Measurements from ENCODE around the gene DNALI1. TPM values are rescaled to one million over a fixed set of nuclear protein-coding genes. Genes with fewer than 3 reads are reported as not detected.

DNALI1 gene
- total and polyA plus RNA-seq, 2 experiments from 2014 or later, result 11.5 to 38.8 TPM

DNA sequence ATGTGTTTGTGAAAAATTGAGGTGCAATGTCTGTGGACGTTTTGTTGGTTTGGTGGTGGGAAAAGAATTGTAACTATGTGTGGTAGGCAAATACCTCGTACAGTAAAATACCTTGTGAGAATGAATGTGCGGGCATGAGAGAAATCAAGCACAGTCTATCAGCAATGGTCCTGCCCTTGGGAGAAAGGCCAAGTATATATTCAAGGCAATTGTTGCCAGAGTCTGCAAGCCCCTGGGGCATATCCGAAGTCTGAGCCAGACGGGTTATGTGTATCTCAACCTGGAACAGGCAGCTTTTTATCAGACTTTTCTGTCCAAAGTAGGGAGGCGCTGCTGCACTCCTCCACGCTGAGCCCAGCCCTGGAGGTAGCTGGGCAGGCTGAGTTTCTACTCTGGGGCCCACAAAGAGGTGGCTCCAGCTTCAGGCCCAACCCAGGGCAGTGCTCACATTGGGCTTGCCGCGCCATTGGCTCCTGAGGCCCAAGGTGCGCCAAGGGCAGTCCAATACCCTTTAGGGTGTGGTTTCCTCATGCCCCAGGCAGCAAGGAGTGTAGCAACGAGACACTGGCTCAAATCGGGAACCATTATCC, 48.4 kb downstream of the DNALI1 start:
- WGBS (ENCODE audit: low lambda C conversion rate, missing lambda C conversion rate), result 80% methylated on average over 12 of the region's 12 CpGs
- Histone ChIP-seq H3K79me2 (no peaks in the 10 kb centered on the region), H3K4me1 (ENCODE audit: insufficient read depth) (no peaks in the 10 kb centered on the region), H3K27me3 (peaks cover 36% of the 10 kb centered on the region), H3K36me3 (replicated peaks; ENCODE audit: insufficient read depth, low read depth) (no peaks in the 10 kb centered on the region), H3K27ac (no peak overlapping the region), H3K9me2 (replicated peaks; ENCODE audit: insufficient read depth) (no peaks in the 10 kb centered on the region), H4K20me1 (ENCODE audit: insufficient read depth, poor library complexity, severe bottlenecking) (no peaks in the 10 kb centered on the region), H2AFZ (no peak overlapping the region), H3K9me3 (ENCODE audit: low read depth) (no peaks in the 10 kb centered on the region), H3K4me2 (no peak overlapping the region), H3K4me3 (no peak overlapping the region)
- no peak for TF ChIP-seq EZH2phosphoT487 (IDR thresholded peaks at IDR 0.05; ENCODE audit: low read depth, severe bottlenecking, unreplicated experiment)
- TF ChIP-seq, protein P1, sequence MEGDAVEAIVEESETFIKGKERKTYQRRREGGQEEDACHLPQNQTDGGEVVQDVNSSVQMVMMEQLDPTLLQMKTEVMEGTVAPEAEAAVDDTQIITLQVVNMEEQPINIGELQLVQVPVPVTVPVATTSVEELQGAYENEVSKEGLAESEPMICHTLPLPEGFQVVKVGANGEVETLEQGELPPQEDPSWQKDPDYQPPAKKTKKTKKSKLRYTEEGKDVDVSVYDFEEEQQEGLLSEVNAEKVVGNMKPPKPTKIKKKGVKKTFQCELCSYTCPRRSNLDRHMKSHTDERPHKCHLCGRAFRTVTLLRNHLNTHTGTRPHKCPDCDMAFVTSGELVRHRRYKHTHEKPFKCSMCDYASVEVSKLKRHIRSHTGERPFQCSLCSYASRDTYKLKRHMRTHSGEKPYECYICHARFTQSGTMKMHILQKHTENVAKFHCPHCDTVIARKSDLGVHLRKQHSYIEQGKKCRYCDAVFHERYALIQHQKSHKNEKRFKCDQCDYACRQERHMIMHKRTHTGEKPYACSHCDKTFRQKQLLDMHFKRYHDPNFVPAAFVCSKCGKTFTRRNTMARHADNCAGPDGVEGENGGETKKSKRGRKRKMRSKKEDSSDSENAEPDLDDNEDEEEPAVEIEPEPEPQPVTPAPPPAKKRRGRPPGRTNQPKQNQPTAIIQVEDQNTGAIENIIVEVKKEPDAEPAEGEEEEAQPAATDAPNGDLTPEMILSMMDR (IDR thresholded peaks at IDR 0.05; ENCODE audit: poor library complexity), result no peak
- TF ChIP-seq EZH2 (IDR thresholded peaks at IDR 0.05; ENCODE audit: borderline replicate concordance), result no peak
- no peak for DNase-seq (ENCODE audit: low spot score)

DNA sequence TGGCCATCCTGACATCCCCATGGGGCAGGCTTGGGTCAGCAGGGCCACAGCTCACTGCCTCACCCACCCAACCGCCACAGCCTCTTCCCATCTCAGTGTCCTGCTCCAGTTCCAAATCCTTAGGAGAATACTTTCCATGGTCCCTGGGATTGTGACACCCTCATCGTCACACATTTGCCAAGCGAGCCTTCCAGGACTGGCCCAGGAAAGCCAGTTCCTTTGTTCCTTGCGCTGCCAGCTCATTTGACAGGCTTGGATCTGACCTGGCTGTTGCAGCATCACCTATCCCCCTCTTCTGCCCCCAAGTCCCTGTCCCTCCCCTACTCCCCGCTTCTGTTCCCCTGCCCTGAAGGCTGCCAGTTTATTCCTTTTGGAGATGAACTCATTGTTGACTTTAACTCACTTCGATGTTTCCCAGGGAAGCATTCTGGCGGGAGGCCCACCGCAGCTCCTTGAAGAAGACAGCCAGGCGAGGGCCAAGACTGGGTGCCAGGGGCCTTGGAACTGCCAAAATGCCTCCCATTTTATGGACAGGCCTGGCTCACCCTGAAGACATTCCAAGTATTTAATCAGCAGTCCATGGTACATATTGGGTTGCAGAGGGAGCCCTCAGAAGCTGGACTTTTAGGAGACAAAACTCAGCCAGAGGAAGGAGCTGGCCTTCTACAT, 49.2 kb downstream of the DNALI1 start:
- Histone ChIP-seq H3K9me3 (ENCODE audit: low read depth) (no peaks in the 10 kb centered on the region), H3K27me3 (peaks cover 36% of the 10 kb centered on the region), H3K36me3 (replicated peaks; ENCODE audit: insufficient read depth, low read depth) (no peaks in the 10 kb centered on the region), H3K4me3 (no peak overlapping the region), H3K4me1 (ENCODE audit: insufficient read depth) (no peaks in the 10 kb centered on the region), H3K27ac (no peak overlapping the region), H4K20me1 (ENCODE audit: insufficient read depth, poor library complexity, severe bottlenecking) (no peaks in the 10 kb centered on the region), H2AFZ (no peak overlapping the region), H3K9me2 (replicated peaks; ENCODE audit: insufficient read depth) (no peaks in the 10 kb centered on the region), H3K4me2 (no peak overlapping the region), H3K79me2 (no peaks in the 10 kb centered on the region)
- WGBS (ENCODE audit: low lambda C conversion rate, missing lambda C conversion rate), result 80% methylated on average over 9 of the region's 9 CpGs
- TF ChIP-seq EZH2phosphoT487 (IDR thresholded peaks at IDR 0.05; ENCODE audit: low read depth, severe bottlenecking, unreplicated experiment) (no peak), EZH2 (IDR thresholded peaks at IDR 0.05; ENCODE audit: borderline replicate concordance) (no peak)
- TF ChIP-seq, protein P1 (IDR thresholded peaks at IDR 0.05; ENCODE audit: poor library complexity), result no peak
- no peak for DNase-seq (ENCODE audit: low spot score)

DNA sequence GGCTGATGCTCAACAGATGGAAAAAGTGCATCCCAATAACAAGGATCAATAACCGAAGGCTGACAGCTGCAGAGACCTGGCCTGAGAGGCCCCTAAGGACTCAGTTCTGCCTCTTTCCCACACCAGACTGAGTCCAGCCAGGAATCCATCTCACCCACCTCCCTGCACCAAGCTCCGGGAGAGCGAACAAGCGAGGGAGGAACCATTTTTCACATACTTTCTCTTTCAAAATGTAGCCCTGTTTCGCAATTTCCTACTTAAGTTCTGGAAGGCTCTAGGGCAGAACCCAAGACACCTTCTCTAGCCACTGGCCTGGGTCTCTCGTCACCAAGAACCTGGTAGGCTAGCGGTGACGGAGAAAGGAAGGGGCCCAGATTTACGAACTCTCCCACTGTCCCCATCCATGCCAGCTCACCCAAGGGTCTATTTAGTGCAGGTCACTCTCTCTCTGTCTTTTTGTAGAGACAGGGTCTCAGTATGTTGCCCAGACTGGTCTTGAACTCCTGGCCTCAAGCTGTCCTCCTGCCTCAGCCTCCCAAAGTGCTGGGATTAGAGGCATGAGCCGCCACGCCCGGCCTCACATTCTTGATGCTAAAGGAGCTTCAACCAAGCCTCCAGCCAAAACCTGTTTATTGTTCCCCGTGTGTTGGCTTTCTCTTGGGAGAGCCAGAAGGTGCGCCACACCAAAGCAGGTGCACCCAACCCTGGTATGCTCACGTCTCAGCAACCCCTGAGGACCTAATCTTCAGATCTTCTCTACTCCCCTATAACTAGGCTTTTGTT, 49.9 kb downstream of the DNALI1 start:
- no peaks in the 10 kb centered on the region for H3K9me2 ChIP-seq (replicated peaks; ENCODE audit: insufficient read depth)
- H3K27ac ChIP-seq, result no peak overlapping the region
- H3K4me2 ChIP-seq, result no peak overlapping the region
- H3K4me1 ChIP-seq (ENCODE audit: insufficient read depth), result no peaks in the 10 kb centered on the region
- H3K9me3 ChIP-seq (ENCODE audit: low read depth), result no peaks in the 10 kb centered on the region
- WGBS (ENCODE audit: low lambda C conversion rate, missing lambda C conversion rate), result 86% methylated on average over 15 of the region's 15 CpGs
- no peaks in the 10 kb centered on the region for H4K20me1 ChIP-seq (ENCODE audit: insufficient read depth, poor library complexity, severe bottlenecking)
- H3K36me3 ChIP-seq (replicated peaks; ENCODE audit: insufficient read depth, low read depth), result no peaks in the 10 kb centered on the region
- no peak for DNase-seq (ENCODE audit: low spot score)
- no peak overlapping the region for H2AFZ ChIP-seq
- H3K79me2 ChIP-seq, result no peaks in the 10 kb centered on the region
- no peak overlapping the region for H3K4me3 ChIP-seq
- TF ChIP-seq, protein P1 (IDR thresholded peaks at IDR 0.05; ENCODE audit: poor library complexity), result no peak
- TF ChIP-seq EZH2phosphoT487 (IDR thresholded peaks at IDR 0.05; ENCODE audit: low read depth, severe bottlenecking, unreplicated experiment) (no peak), EZH2 (IDR thresholded peaks at IDR 0.05; ENCODE audit: borderline replicate concordance) (no peak)
- H3K27me3 ChIP-seq, result peaks cover 37% of the 10 kb centered on the region

All from hepatocyte (in vitro differentiated cells).